Activated CD4-positive, alpha-beta T cell treated with anti-CD3 and anti-CD28 coated beads, Interleukin-10, Interleukin-2, amounts not matched to agents 100 ng/mL and 50 ng/mL, durations not matched to agents 16 hours and 8 hours (primary cell): ENCODE data around the gene PLEKHA8.

Experiments used
- DNase-seq: peaks from one replicate; pipeline ENCODE4 v3.0.0-alpha.2; 2020

Gene PLEKHA8

GRCh38 chr7:30114536-30115238 lies 86.5 kb downstream of the PLEKHA8 start:
- DNase-seq: no peak

- DNase-seq: no peak
These were observed 87.6 kb downstream of the PLEKHA8 start for GRCh38 chr7:30115709-30116297.

GRCh38 chr7:30116771-30117170 lies 88.6 kb downstream of the PLEKHA8 start:
- no peak for DNase-seq

- DNase-seq: no peak
These were observed 89.7 kb downstream of the PLEKHA8 start for GRCh38 chr7:30117896-30118295.

- DNase-seq: no peak
These were observed 91.8 kb downstream of the PLEKHA8 start for GRCh38 chr7:30119890-30120577.

- no peak for DNase-seq
These were observed 105.8 kb downstream of the PLEKHA8 start for GRCh38 chr7:30133736-30134610.

GRCh38 chr7:30134611-30135300 lies 106.5 kb downstream of the PLEKHA8 start, which contains the start of gene MTURN:
Gene MTURN (plus strand): TSS chr7:30134986. CDS start chr7:30135137, 151 bp downstream.
- DNase-seq: peak; percentile 87

GRCh38 chr7:30135301-30136116 lies 107.3 kb downstream of the PLEKHA8 start:
- DNase-seq: peak; percentile 50

- DNase-seq: no peak
These were observed 108.0 kb downstream of the PLEKHA8 start for GRCh38 chr7:30136117-30136731.

- DNase-seq: no peak
These were observed 108.7 kb downstream of the PLEKHA8 start for GRCh38 chr7:30136743-30137485.

GRCh38 chr7:30139836-30140384 lies 111.7 kb downstream of the PLEKHA8 start:
- DNase-seq: no peak

GRCh38 chr7:30140456-30140855 lies 112.2 kb downstream of the PLEKHA8 start:
- no peak for DNase-seq

- no peak for DNase-seq
These were observed 114.5 kb downstream of the PLEKHA8 start for GRCh38 chr7:30142710-30143109.

GRCh38 chr7:30143748-30144251 lies 115.6 kb downstream of the PLEKHA8 start:
- DNase-seq: no peak

GRCh38 chr7:30144657-30145306 lies 116.6 kb downstream of the PLEKHA8 start:
- no peak for DNase-seq

GRCh38 chr7:30145426-30145970 lies 117.3 kb downstream of the PLEKHA8 start:
- DNase-seq: no peak

- DNase-seq: no peak
These were observed 118.0 kb downstream of the PLEKHA8 start for GRCh38 chr7:30146127-30146612.

GRCh38 chr7:30147223-30147622 lies 119.0 kb downstream of the PLEKHA8 start:
- no peak for DNase-seq

- no peak for DNase-seq
These were observed 119.6 kb downstream of the PLEKHA8 start for GRCh38 chr7:30147785-30148184.
